COLO829 (cell line): Measurements from ENCODE around the gene LRAT.

Experiments
- DNase-seq: peaks from one replicate; pipeline ENCODE4 v3.0.0; 2012; ENCODE audit warnings: low spot score

LRAT gene

DNA sequence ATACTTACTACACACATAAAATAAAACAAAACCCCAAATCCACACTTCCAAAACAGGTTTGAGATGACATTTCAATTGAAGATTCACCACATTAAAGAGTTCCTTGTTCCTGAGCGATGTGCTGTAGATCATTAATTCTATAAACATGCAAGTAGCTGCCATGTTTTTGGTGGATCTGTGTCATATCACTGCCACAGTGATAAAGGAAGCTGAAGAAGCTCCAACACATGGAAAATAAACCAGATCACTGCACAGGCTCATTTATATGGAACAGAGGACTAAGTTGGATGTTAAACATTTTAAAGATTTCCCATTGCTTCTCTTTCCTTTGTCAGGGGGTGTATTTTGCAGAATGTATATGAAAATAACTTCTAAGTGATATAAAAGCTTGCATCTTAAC lies 34.5 kb downstream of the LRAT start:
- DNase-seq, result no peak

DNA sequence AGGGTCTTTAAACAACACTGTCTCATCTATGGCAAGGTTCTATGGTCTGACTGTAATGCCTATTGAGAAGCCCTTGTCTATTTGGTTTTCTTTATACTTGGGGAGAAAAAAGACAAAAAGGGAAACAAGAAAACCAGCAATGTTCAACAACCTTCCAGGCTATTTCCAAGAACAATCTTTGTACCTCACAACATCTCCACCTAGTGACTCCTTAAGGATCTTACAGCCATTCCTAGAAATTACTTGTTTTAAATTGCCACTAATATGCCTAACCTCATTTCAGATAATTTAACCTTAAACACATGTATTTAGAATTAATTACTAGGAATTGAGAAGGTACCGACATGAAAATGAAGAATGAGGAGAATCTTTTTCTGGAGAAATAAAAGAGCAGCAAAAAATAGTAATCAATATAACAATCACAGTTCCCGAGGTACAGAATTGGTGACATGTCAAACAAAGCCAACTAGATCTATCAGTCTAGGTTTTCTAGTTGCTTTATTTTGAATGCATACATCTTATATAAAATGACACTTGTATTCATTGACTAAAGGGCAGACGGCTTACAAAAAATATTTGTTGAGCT lies 35.7 kb downstream of the LRAT start:
- DNase-seq, result peak; percentile 92

DNA sequence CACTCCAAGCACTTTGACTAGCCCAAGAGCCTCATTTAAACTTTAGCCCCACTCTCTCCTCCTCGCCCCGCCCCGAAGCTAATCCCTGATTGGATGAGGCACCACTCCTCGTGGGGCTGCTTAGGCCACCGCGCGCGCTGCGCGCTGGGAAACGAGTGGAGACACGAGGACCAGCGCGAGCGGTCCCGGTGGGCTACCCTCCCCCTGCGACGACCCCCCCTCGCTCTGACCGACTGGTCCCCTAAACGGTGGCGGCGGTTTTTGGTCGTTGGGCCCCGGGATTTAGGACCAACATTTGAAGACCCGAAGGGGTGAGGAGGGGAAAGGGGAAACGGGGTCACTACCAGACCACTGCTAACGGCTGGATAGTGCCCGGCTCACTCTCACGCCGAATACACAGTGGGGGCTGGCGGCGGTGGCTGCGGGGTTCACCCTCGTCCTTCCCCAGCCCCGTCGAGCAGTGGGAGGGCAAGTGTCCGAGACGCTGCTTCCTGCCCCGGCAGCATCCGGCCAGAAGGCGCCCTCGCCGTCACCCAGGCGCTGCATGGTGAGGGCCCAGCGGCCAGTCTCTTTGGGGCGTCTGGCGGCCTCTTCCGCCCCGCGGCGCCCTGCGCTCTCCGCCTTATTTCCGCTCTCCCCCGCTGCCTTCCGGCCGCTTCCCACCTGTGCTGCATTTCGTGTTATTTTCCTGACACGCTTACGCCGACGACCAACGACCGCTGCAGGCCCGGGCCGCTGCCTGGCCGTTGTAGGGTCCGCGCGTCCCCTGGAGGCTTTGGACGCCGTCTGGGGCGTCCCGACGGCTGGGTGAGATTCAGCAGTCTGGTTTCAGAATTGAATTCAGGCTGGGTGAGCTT lies 37.6 kb downstream of the LRAT start, which contains the start of gene RBM46:
Gene RBM46, plus strand, starts transcription at position 147 of the 857 bp plus-strand sequence. CDS start 15,481 bp downstream, outside the sequence.
- no peak for DNase-seq

DNA sequence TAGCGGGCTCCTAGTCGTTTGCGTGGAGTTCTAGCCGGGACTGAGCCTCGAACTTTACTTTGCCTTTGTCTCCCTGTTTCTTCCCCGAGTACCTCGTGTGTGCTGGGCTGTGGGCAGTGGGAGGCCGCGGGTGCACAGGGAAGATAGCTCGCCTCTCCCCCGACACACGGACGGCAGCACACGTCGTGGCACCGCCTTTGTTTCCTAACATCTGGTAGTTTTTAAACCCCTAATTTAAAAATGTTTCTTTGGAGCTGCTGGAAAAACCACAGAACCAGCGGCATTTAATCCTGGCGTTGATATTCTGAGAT lies 38.1 kb downstream of the LRAT start:
- DNase-seq, result no peak
